SK-N-SH (cell line): Measurements from ENCODE around the gene OR10H5. TPM values are rescaled to one million over a fixed set of nuclear protein-coding genes. Genes with fewer than 3 reads are reported as not detected.
"Not testable (repeated sequence)": the region's sequence is repeated elsewhere in the genome, so short reads cannot be mapped to it uniquely, and the experiment has no call there.

Experiments used
- CTCF ChIA-PET: fragments of 300-600, 350-600 bp; formaldehyde crosslinking; extraction: SDS; loops from one replicate; lab custom pipeline; 2021; lab: Yijun Ruan, JAX
- POLR2A ChIA-PET: fragments of 350-600 bp; sonication (Branson Sonifier 250); formaldehyde crosslinking; extraction: SDS; loops from one replicate; lab custom pipeline; 2020; ENCODE audit warnings: antibody characterized with exemption, inconsistent platforms; lab: Yijun Ruan, JAX
- DNase-seq: peaks from one replicate; pipeline ENCODE4 v3.0.0; 2012
- H2AFZ ChIP-seq: fragments of 200-600 bp; sonication (generic); 2 replicates; pipeline ENCODE4 v1.8.1; 2016; ENCODE audit warnings: antibody characterized with exemption, mild to moderate bottlenecking, low read depth
- H3F3A ChIP-seq: fragments of 200-600 bp; sonication (generic); replicated peaks from 2 replicates; pipeline ENCODE3; 2016; ENCODE audit warnings: antibody characterized with exemption, mild to moderate bottlenecking; ENCODE audit not compliant: insufficient read depth
- H3K27ac ChIP-seq, 2 experiments: fragments of 200-500 bp in 1 of 2; fragments of 200-600 bp in 1 of 2; sonication (Bioruptor generic) in 1 of 2; sonication (generic), shearing (Covaris generic) in 1 of 2; 2 replicates each; pipeline versions ENCODE4 v1.5.1 to v1.6.1; 2014 to 2016; ENCODE audit warnings: low read depth in 2 of 2, inconsistent platforms in 1 of 2, low read length in 1 of 2, mild to moderate bottlenecking in 1 of 2, mixed read lengths in 1 of 2
- H3K27me3 ChIP-seq: fragments of 200-600 bp; sonication (generic), shearing (Covaris generic); 2 replicates; pipeline ENCODE4 v1.6.1; 2016; ENCODE audit warnings: mixed run types; ENCODE audit not compliant: insufficient read depth
- H3K36me3 ChIP-seq, 2 experiments: fragments of 200-500 bp in 1 of 2; fragments of 200-600 bp in 1 of 2; sonication (Bioruptor generic) in 1 of 2; sonication (generic) in 1 of 2; replicated peaks in 1 of 2; 2 replicates each; pipeline versions ENCODE3 to v1.5.1; 2014 to 2016; ENCODE audit warnings: low read length in 1 of 2, mild to moderate bottlenecking in 1 of 2; ENCODE audit not compliant: insufficient read depth in 2 of 2, control insufficient read depth in 1 of 2
- H3K4me1 ChIP-seq, 2 experiments: fragments of 200-500 bp in 1 of 2; fragments of 200-600 bp in 1 of 2; sonication (Bioruptor generic) in 1 of 2; sonication (generic), shearing (Covaris generic) in 1 of 2; 2 replicates each; pipeline versions ENCODE4 v1.5.1 to v1.6.1; 2014 to 2016; ENCODE audit warnings: low read depth in 1 of 2, low read length in 1 of 2, mixed run types in 1 of 2; ENCODE audit not compliant: insufficient read depth in 2 of 2, control insufficient read depth in 1 of 2
- H3K4me2 ChIP-seq: fragments of 200-600 bp; sonication (generic), shearing (Covaris generic); 2 replicates; pipeline ENCODE4 v1.6.1; 2017; ENCODE audit warnings: mixed run types
- H3K4me3 ChIP-seq, 2 experiments: fragments of 200-500 bp in 1 of 2; fragments of 200-600 bp in 1 of 2; sonication (Bioruptor generic) in 1 of 2; sonication (generic), shearing (Covaris generic) in 1 of 2; 2 replicates each; pipeline versions ENCODE4 v1.5.1 to v1.8.1; 2014 to 2016; ENCODE audit warnings: low read depth in 2 of 2, inconsistent platforms in 1 of 2, low read length in 1 of 2, mild to moderate bottlenecking in 1 of 2, mixed read lengths in 1 of 2, moderate library complexity in 1 of 2
- H3K79me2 ChIP-seq: fragments of 200-600 bp; sonication (generic); 2 replicates; pipeline ENCODE4 v1.8.1; 2017; ENCODE audit warnings: mild to moderate bottlenecking; ENCODE audit not compliant: insufficient read depth
- H3K9ac ChIP-seq: fragments of 200-600 bp; sonication (generic); 2 replicates; pipeline ENCODE4 v1.6.1; 2017; ENCODE audit warnings: mixed run types
- H3K9me2 ChIP-seq: fragments of 200-600 bp; sonication (generic); 2 replicates; pipeline ENCODE4 v1.6.1; 2017; ENCODE audit warnings: mixed run types
- H3K9me3 ChIP-seq: fragments of 200-600 bp; sonication (generic); 2 replicates; pipeline ENCODE4 v1.6.1; 2017; ENCODE audit warnings: mixed run types, mild to moderate bottlenecking, moderate library complexity
- H4K20me1 ChIP-seq: fragments of 200-600 bp; sonication (generic); 2 replicates; pipeline ENCODE4 v1.6.1; 2017; ENCODE audit warnings: mild to moderate bottlenecking, mixed run types; ENCODE audit not compliant: insufficient read depth
- CTCF ChIP-seq: fragments of 200-600 bp; sonication (generic); IDR thresholded peaks from 2 replicates; pipeline ENCODE4 v1.6.1; 2017; ENCODE audit warnings: antibody characterized with exemption, mild to moderate bottlenecking, moderate library complexity
- EP300 ChIP-seq, 2 experiments: IDR thresholded peaks; 2 replicates each; pipeline versions ENCODE4 v1.4.0 to v1.6.1; 2012; ENCODE audit warnings: borderline replicate concordance in 1 of 2, low read depth in 1 of 2, low read length in 1 of 2
- FOSL2 ChIP-seq: IDR thresholded peaks from 2 replicates; pipeline ENCODE4 v1.4.0; 2012; ENCODE audit warnings: low read depth, mild to moderate bottlenecking, moderate library complexity, borderline replicate concordance
- FOXJ3 ChIP-seq: sonication (generic); formaldehyde crosslinking; IDR thresholded peaks from 2 replicates; pipeline ENCODE4 v1.5.1; 2020; ENCODE audit warnings: mild to moderate bottlenecking, missing genetic modification reagents
- FOXM1 ChIP-seq: IDR thresholded peaks from 2 replicates; pipeline ENCODE4 v1.4.0; 2012; ENCODE audit warnings: low read depth, mild to moderate bottlenecking
- GABPA ChIP-seq: IDR thresholded peaks from 2 replicates; pipeline ENCODE4 v1.4.0; 2012; ENCODE audit warnings: low read depth, mild to moderate bottlenecking
- GATA2 ChIP-seq: sonication (generic); formaldehyde crosslinking; IDR thresholded peaks from 2 replicates; pipeline ENCODE4 v1.5.0; 2020; ENCODE audit warnings: mild to moderate bottlenecking, missing genetic modification reagents
- IRF3 ChIP-seq: fragments of 150-350 bp; IDR thresholded peaks from 2 replicates; pipeline ENCODE4 v1.6.1; 2016; ENCODE audit warnings: mild to moderate bottlenecking, low read depth, low read length
- JUND ChIP-seq: IDR thresholded peaks from 2 replicates; pipeline ENCODE4 v1.4.0; 2012
- MEF2A ChIP-seq: IDR thresholded peaks from 2 replicates; pipeline ENCODE4 v1.4.0; 2012; ENCODE audit warnings: low read depth, borderline replicate concordance
- POLR2AphosphoS5 ChIP-seq: IDR thresholded peaks from 2 replicates; pipeline ENCODE4 v1.6.1; 2012; ENCODE audit warnings: low read depth, low read length
- RCOR1 ChIP-seq: fragments of 150-350 bp; IDR thresholded peaks from 2 replicates; pipeline ENCODE4 v1.6.1; 2017; ENCODE audit warnings: antibody characterized with exemption, low read length
- RFX5 ChIP-seq: IDR thresholded peaks from 2 replicates; pipeline ENCODE4 v1.6.1; 2012; ENCODE audit warnings: mild to moderate bottlenecking, improper control_type of control experiment, low read length
- RXRA ChIP-seq: IDR thresholded peaks from 2 replicates; pipeline ENCODE4 v1.4.0; 2012; ENCODE audit warnings: low read depth, mild to moderate bottlenecking, borderline replicate concordance
- SIN3A ChIP-seq: IDR thresholded peaks from 2 replicates; pipeline ENCODE4 v1.6.1; 2012; ENCODE audit warnings: low read depth, mild to moderate bottlenecking, low read length, moderate library complexity, borderline replicate concordance
- TEAD4 ChIP-seq: IDR thresholded peaks from 2 replicates; pipeline ENCODE4 v1.4.0; 2012; ENCODE audit warnings: mild to moderate bottlenecking, borderline replicate concordance; ENCODE audit not compliant: insufficient read depth
- USF2 ChIP-seq: fragments of 150-350 bp; IDR thresholded peaks from 2 replicates; pipeline ENCODE4 v1.6.1; 2017; ENCODE audit warnings: antibody characterized with exemption, low read length, low read depth, borderline replicate concordance
- ZBTB33 ChIP-seq: IDR thresholded peaks from 2 replicates; pipeline ENCODE4 v1.4.0; 2012; ENCODE audit warnings: low read depth, borderline replicate concordance
- WGBS: methylation state at CpG from one replicate; pipeline ENCODE4 v1.1.6; 2017; ENCODE audit warnings: low lambda C conversion rate; 5-methylcytosine and 5-hydroxymethylcytosine counted together
- polyA plus RNA-seq, 3 experiments: library from polyadenylated mRNA; depleted of rRNA; stranded (reverse); fragments of >200 nt; gene quantifications; 2 replicates each; pipeline ENCODE4 v1.2.3, GENCODE V29; 2012
- TF ChIP-seq, protein P1 (sequence below): IDR thresholded peaks from 2 replicates; pipeline ENCODE4 v1.4.0; 2012; ENCODE audit warnings: low read depth

Gene OR10H5
- polyA plus RNA-seq, 1 of the 3 experiments (the other 2 are of a cell fraction), result not detected

- DNase-seq, H4K20me1 ChIP-seq, H3K36me3 ChIP-seq, H3F3A ChIP-seq, CTCF ChIA-PET, H3K9me3 ChIP-seq, H3K9me2 ChIP-seq, POLR2A ChIA-PET, H3K4me1 ChIP-seq, H3K79me2 ChIP-seq: not testable (repeated sequence)
- 56% methylated on average over 11 of the region's 11 CpGs for WGBS
- Histone ChIP-seq H3K27me3 (peaks cover 38% of the 10 kb centered on the region), H2AFZ (peak overlapping the region; percentile 94), H3K4me2 (peak overlapping the region; percentile 89), H3K27ac (peak overlapping the region in 1 of 2 experiments; percentile 80; a peak in 1 of 4 replicates), H3K4me3 (peak overlapping the region; percentile 70 to 77), H3K9ac (peak overlapping the region; percentile 86)
Observed at GRCh38 chr19:15835565-15836329, 48.3 kb downstream of the OR10H5 start.

DNA sequence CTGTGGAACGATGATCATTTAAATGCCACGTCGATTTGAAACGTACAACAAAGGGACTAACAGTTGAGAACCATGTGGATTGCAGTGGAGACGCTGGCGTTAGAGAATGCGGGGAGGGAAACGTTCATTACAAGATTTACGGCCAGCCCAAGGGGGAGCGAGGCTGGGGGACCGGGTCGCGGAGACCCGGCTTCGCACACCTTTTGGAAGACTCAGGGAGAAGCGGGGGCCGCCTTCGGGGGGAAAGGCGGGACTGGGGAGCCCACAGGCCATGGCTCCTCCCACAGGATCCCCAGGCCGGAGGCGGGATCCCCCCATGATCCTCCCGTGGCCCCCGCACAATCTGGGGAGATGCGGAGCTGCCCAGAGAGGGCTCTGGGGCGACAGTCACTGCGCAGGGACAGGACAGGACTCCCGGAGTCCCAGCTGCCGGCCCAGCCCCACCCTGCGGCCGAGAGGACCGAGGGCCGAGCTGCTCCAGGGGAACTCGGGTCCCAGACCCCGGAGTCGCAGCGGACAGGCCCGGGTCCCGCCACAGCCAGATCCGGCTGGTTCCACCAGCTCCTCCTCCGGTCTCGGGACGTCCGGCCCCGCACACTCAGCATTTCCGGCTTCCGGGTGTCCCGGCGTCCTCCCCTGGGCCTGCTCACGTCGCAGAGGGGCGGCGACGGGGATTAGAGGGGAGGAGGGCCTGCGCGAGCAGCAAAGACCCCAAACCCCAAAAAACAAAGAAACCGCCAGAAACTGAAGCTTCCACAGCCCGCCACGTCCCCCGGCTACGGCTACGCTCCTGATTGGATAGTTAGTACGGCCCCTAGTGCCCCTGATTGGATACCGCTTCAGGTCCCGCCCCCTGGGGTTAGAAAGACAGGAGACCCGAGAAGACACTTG, 49.1 kb downstream of the OR10H5 start:
- ChIA-PET POLR2A (no interaction called here), CTCF (no interaction called here)
- Histone ChIP-seq H3K4me3 (peak overlapping the region; percentile 70 to 77), H2AFZ (peak overlapping the region; percentile 94), H3K9me2 (no peaks in the 10 kb centered on the region), H3K36me3 (no peaks in the 10 kb centered on the region), H3K9ac (peak overlapping the region; percentile 86), H3F3A (peaks cover 4% of the 10 kb centered on the region), H3K4me1 (peaks cover 2 to 4% of the 10 kb centered on the region in 2 experiments; a peak in 2 of 4 replicates), H3K27me3 (peaks cover 30% of the 10 kb centered on the region), H3K4me2 (peak overlapping the region; percentile 89), H3K9me3 (no peaks in the 10 kb centered on the region), H4K20me1 (no peaks in the 10 kb centered on the region), H3K79me2 (no peaks in the 10 kb centered on the region), H3K27ac (peak overlapping the region in 1 of 2 experiments; percentile 80; a peak in 2 of 4 replicates)
- DNase-seq, result peak; percentile 88
- WGBS, result 16% methylated on average over 13 of the region's 65 CpGs
- peak; percentile 82 for TF ChIP-seq GABPA
- no peak for TF ChIP-seq FOSL2
- no peak for TF ChIP-seq USF2
- TF ChIP-seq EP300 (IDR thresholded peaks at IDR 0.05; ENCODE audit: borderline replicate concordance in 1 of 2, low read depth in 1 of 2, low read length in 1 of 2), result no peak
- no peak for TF ChIP-seq IRF3
- peak; percentile 31; the same call in 1 of the 2 replicates for TF ChIP-seq POLR2AphosphoS5
- TF ChIP-seq SIN3A, result no peak
- TF ChIP-seq GATA2, result no peak
- TF ChIP-seq ZBTB33, result no peak
- TF ChIP-seq RFX5, result no peak
- no peak for TF ChIP-seq RXRA
- TF ChIP-seq, protein P1, sequence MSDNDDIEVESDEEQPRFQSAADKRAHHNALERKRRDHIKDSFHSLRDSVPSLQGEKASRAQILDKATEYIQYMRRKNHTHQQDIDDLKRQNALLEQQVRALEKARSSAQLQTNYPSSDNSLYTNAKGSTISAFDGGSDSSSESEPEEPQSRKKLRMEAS, result no peak
- TF ChIP-seq TEAD4, result no peak
- no peak for TF ChIP-seq CTCF
- no peak for TF ChIP-seq JUND
- TF ChIP-seq RCOR1, result no peak
- TF ChIP-seq FOXM1, result no peak
- TF ChIP-seq FOXJ3 (CRISPR knock-in tag), result no peak
- no peak for TF ChIP-seq MEF2A
